Measurements from ENCODE around the gene BDKRB1.

The BDKRB1 gene

DNA sequence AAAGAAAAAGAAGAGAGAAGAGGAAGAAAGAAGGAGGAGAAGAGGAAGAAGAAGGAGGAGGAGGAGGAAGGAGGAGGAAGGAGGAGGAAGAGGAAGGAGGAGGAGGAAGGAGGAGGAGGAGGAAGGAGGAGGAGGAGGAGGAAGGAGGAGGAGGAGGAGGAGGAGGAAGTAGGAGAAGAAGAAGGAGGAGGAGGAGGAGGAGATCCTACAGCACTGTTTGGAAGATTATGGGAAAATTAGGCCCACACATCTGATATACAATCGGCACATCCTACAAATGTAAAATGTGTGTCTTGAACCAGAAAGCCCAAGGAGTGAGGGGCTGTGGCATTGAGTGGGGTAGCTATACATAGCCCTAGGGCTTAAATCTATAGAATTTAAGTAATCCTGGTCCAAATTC is 39.4 kb upstream of the BDKRB1 start:
- TF ChIP-seq POLR2AphosphoS5 (IDR thresholded peaks at IDR 0.05; ENCODE audit: low read depth, low read length) (no peak), TAF1 (IDR thresholded peaks at IDR 0.05; ENCODE audit: low read depth, low read length) (no peak), POLR2A (IDR thresholded peaks at IDR 0.05; ENCODE audit: low read depth, low read length) (no peak)
- FAIRE-seq (no peak), DNase-seq (ENCODE audit: insufficient read length, low spot score) (no peak)

DNA sequence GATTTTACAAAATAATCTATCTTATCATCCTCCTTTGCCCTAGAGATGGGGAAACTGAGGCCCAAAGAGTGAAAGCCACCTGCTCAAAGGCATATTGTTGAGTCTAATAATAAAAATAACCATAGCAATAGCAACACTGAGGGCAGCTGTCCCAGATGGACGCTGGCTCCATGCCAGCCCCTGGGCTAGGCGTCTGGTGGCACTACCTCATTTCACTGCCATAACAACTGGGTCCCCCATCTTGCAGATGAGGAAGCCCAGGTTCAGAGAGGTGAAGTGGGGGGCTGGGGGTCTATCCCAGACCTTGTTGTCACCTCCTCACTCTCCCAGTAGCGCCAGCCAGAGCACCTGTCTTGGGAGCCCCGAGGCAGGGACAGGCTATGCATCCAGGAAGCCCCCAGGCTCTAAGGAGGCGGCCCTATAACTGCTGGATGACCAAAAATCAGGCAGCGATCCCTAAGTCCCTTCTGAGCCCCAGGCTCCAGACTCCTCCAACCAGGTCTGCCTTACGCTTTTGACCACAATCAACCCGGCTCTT is 38.6 kb upstream of the BDKRB1 start:
- DNase-seq (ENCODE audit: insufficient read length, low spot score) (no peak), FAIRE-seq (no peak)
- TF ChIP-seq POLR2AphosphoS5 (IDR thresholded peaks at IDR 0.05; ENCODE audit: low read depth, low read length) (no peak), PAX5 (IDR thresholded peaks at IDR 0.05; ENCODE audit: insufficient read depth, low read length, severe bottlenecking) (no peak), POLR2A (IDR thresholded peaks at IDR 0.05; ENCODE audit: low read depth, low read length) (no peak), POU2F2 (IDR thresholded peaks at IDR 0.05; ENCODE audit: low read depth, low read length) (no peak), TAF1 (IDR thresholded peaks at IDR 0.05; ENCODE audit: low read depth, low read length) (no peak), SPI1 (IDR thresholded peaks at IDR 0.05; ENCODE audit: low read depth, low read length) (no peak)

DNA sequence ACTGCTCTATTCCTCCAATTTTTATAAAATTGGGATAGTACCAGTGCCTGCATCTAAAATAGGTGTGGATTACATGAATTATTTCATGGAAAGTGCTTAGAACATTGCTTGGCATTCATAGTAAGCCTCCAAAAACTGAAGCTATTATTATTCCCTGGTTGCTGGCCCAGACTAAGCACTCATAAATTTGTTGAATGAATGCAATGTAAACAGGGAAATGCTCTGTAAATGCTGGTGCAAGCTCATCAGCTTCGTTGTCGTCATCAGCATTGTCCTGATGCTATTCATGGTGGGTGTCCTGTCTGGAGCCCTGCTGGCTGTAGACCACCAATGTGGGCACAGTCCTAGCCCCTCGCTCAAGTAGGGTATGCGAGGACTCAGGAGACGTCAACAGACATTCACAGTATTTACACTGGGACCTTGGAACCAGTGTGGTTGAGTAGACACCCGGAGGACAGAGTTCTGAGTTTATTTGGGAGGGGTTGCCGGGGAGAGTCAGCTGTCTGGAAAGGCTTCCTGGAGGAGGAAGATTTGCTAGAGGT is 34.8 kb upstream of the BDKRB1 start:
- FAIRE-seq (no peak), DNase-seq (ENCODE audit: insufficient read length, low spot score) (no peak)
- TF ChIP-seq POU2F2 (IDR thresholded peaks at IDR 0.05; ENCODE audit: low read depth, low read length), result no peak
- TF ChIP-seq POLR2A (IDR thresholded peaks at IDR 0.05; ENCODE audit: low read depth, low read length), result no peak
- no peak for TF ChIP-seq SPI1 (IDR thresholded peaks at IDR 0.05; ENCODE audit: low read depth, low read length)
- no peak for TF ChIP-seq POLR2AphosphoS5 (IDR thresholded peaks at IDR 0.05; ENCODE audit: low read depth, low read length)
- no peak for TF ChIP-seq TAF1 (IDR thresholded peaks at IDR 0.05; ENCODE audit: low read depth, low read length)

DNA sequence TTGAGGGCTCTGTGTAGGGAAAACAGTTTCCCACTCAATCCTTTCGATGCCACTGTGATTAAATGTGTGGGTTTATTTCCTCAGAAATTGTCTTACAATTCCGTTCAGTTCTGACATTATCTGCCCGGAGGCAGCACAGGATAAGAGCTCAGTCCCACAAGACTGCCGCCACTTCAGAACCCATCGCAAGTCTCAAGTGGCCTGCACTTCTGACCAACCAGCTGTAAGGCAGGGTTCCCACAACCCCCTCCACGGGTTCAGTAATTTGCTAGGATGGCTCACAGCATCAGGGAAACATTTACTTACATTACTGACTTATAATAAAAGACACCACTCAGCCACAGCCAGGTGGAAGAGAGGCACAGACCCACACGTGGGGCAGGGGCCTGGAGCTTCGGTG is 34.2 kb upstream of the BDKRB1 start:
- no peak for DNase-seq (ENCODE audit: insufficient read length, low spot score)

DNA sequence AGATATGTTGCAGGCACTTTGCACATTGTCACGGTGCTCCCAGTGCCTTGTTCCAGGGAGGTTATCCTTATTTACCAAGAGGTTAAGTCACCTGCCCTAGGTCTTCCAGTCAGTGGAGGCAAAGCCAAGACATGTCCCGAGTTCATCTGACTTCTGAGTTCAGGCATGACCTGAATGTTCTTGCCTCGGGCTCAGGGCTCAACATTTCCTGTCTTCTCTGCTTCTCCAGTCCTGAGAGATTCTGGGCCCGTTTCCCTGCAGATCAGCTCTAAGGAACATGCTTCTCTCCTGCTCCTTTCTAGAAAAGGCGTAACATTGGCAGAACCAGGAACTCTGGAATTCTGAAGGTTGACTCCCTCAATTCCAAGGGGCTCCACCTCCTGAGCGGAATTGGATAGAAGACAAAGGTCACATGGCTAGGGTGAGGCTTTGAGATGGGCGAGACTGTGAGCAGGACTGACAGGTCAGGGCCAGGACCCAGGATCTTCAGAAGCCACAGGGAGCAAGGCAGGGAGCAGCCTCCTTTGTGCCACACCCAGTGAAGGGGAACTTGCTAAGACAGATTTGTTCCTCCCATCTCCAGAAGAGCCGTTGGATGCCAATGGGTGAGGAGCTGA is 31.4 kb upstream of the BDKRB1 start:
- DNase-seq (ENCODE audit: insufficient read length, low spot score), result no peak
- no peak for FAIRE-seq
- TF ChIP-seq POLR2A (IDR thresholded peaks at IDR 0.05; ENCODE audit: low read depth, low read length) (no peak), TAF1 (IDR thresholded peaks at IDR 0.05; ENCODE audit: low read depth, low read length) (no peak), SPI1 (IDR thresholded peaks at IDR 0.05; ENCODE audit: low read depth, low read length) (no peak), PAX5 (IDR thresholded peaks at IDR 0.05; ENCODE audit: insufficient read depth, low read length, severe bottlenecking) (no peak), POLR2AphosphoS5 (IDR thresholded peaks at IDR 0.05; ENCODE audit: low read depth, low read length) (no peak), POU2F2 (IDR thresholded peaks at IDR 0.05; ENCODE audit: low read depth, low read length) (no peak)

More for the DNA sequence above, 34.2 kb upstream of the BDKRB1 start:
- TF ChIP-seq POLR2A (IDR thresholded peaks at IDR 0.05; ENCODE audit: low read depth, low read length) (no peak), SPI1 (IDR thresholded peaks at IDR 0.05; ENCODE audit: low read depth, low read length) (no peak), POLR2AphosphoS5 (IDR thresholded peaks at IDR 0.05; ENCODE audit: low read depth, low read length) (no peak), PAX5 (IDR thresholded peaks at IDR 0.05; ENCODE audit: insufficient read depth, low read length, severe bottlenecking) (no peak), TAF1 (IDR thresholded peaks at IDR 0.05; ENCODE audit: low read depth, low read length) (no peak), POU2F2 (IDR thresholded peaks at IDR 0.05; ENCODE audit: low read depth, low read length) (no peak)
- FAIRE-seq, result no peak

DNA sequence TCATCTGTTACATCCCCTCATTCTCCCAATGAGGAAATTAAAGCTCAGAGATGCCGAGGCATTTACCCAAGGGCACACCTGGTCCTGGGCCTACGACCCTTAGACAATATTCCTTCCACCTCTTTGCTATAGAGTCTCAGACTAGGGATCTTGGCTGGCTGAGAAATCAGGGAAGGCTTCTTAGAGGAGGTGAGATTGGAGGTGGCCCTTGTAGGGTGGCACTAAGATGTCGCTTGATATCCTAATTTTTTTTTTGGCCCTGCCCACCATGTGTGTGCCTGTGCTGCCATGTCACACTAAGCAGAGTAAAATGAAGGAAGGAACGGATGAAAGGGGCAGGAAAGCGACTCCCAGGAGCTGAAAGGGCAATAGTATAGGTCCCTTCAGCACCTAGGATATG is 30.8 kb upstream of the BDKRB1 start:
- DNase-seq (ENCODE audit: insufficient read length, low spot score) (no peak), FAIRE-seq (no peak)

DNA sequence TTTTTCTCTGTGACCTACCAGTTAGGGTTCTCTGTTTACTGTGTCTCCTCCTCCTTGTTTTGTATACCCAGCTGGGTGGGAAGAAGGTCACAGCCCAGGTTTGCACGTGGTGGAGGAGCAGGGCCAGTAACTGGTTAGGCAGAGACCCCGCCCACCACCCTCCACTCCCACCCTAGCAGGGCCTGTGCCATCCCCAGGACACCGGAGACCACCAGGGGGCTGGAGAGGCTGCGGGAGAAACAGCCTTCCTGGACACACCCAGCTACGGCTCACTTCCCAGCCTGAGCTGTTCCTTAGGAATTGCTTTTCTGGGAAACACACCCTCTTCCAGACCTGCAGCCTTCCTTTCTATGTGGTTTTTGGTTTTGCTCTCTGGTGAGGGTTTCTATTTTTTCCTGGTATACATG is 30.3 kb upstream of the BDKRB1 start:
- TF ChIP-seq SPI1 (IDR thresholded peaks at IDR 0.05; ENCODE audit: low read depth, low read length), result no peak
- no peak for TF ChIP-seq POLR2A (IDR thresholded peaks at IDR 0.05; ENCODE audit: low read depth, low read length)
- DNase-seq (ENCODE audit: insufficient read length, low spot score), result no peak
- FAIRE-seq, result no peak

More for the DNA sequence above, 30.8 kb upstream of the BDKRB1 start:
- TF ChIP-seq POLR2A (IDR thresholded peaks at IDR 0.05; ENCODE audit: low read depth, low read length) (no peak), POU2F2 (IDR thresholded peaks at IDR 0.05; ENCODE audit: low read depth, low read length) (no peak), PAX5 (IDR thresholded peaks at IDR 0.05; ENCODE audit: insufficient read depth, low read length, severe bottlenecking) (no peak), TAF1 (IDR thresholded peaks at IDR 0.05; ENCODE audit: low read depth, low read length) (no peak), POLR2AphosphoS5 (IDR thresholded peaks at IDR 0.05; ENCODE audit: low read depth, low read length) (no peak), SPI1 (IDR thresholded peaks at IDR 0.05; ENCODE audit: low read depth, low read length) (no peak)

DNA sequence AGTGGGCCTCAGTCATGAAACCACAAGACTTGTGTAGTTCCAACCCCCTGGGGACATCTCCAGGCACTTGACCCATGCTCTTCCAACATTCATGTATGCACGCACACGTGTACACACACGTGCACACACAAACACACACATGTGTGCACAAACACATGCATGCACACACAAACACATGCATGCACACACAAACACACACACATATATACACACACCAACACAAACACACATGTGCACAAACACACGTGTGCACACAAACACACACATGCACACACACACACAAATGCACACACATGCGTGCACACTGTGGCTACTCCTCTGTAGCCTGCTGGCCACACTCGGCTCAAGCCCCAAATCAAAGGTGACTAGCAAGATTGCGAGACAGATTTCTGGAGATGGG is 28.6 kb upstream of the BDKRB1 start:
- no peak for TF ChIP-seq PAX5 (IDR thresholded peaks at IDR 0.05; ENCODE audit: insufficient read depth, low read length, severe bottlenecking)
- TF ChIP-seq SPI1 (IDR thresholded peaks at IDR 0.05; ENCODE audit: low read depth, low read length), result no peak
- TF ChIP-seq POLR2AphosphoS5 (IDR thresholded peaks at IDR 0.05; ENCODE audit: low read depth, low read length), result no peak
- no peak for TF ChIP-seq POU2F2 (IDR thresholded peaks at IDR 0.05; ENCODE audit: low read depth, low read length)
- no peak for TF ChIP-seq TAF1 (IDR thresholded peaks at IDR 0.05; ENCODE audit: low read depth, low read length)
- no peak for TF ChIP-seq POLR2A (IDR thresholded peaks at IDR 0.05; ENCODE audit: low read depth, low read length)
- FAIRE-seq (no peak), DNase-seq (ENCODE audit: insufficient read length, low spot score) (no peak)

DNA sequence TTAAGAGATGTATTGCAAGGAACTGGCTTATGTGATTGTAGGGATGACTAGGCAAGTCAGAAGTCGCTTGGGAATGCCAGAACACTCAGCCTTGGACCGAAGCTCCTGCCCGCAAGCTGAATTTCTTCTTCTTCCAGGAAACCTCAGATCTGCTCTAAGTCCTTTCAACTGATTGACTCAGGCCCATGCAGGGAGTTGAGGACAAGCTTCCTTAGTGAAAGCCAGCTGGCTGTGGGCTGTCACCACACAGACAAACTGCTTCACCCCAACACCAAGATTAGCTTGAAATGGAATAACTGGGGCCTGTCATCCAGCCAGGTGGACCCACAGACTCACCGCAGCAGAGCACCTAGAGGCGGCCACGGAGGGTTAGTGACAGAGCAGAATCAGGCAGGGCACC is 26.7 kb upstream of the BDKRB1 start:
- no peak for DNase-seq (ENCODE audit: insufficient read length, low spot score)
- TF ChIP-seq PAX5 (IDR thresholded peaks at IDR 0.05; ENCODE audit: insufficient read depth, low read length, severe bottlenecking), result no peak
- no peak for FAIRE-seq

DNA sequence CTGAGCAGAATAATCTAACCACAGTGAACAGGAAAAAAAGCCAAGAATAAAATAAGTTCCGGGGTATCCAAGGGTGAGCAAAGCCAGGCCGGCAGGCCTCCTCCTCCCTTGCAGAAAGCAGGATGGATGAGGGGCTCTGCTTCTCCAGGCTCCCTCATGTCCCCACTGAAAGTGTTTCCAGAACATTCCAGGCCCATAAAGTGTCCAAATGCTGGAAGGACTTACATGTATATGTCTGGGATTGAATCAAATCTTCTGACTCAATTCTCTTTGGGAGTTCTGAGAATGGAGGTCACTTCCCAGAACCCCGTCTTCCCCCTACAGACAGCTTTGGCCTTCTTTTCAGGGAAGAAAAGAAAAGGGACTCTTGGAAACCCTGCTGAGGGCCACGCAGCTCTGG is 25.0 kb upstream of the BDKRB1 start:
- DNase-seq (ENCODE audit: insufficient read length, low spot score) (no peak), FAIRE-seq (no peak)
- no peak for TF ChIP-seq POLR2AphosphoS5 (IDR thresholded peaks at IDR 0.05; ENCODE audit: low read depth, low read length)
- TF ChIP-seq POLR2A (IDR thresholded peaks at IDR 0.05; ENCODE audit: low read depth, low read length), result no peak
- no peak for TF ChIP-seq TAF1 (IDR thresholded peaks at IDR 0.05; ENCODE audit: low read depth, low read length)
- no peak for TF ChIP-seq POU2F2 (IDR thresholded peaks at IDR 0.05; ENCODE audit: low read depth, low read length)
- TF ChIP-seq SPI1 (IDR thresholded peaks at IDR 0.05; ENCODE audit: low read depth, low read length), result no peak
- TF ChIP-seq PAX5 (IDR thresholded peaks at IDR 0.05; ENCODE audit: insufficient read depth, low read length, severe bottlenecking), result no peak

Data from GM12891 (cell line).